CD8-positive, alpha-beta memory T cell (primary cell): ENCODE results near the gene SEMA3B. TPM values are rescaled to one million over a fixed set of nuclear protein-coding genes. Genes with fewer than 3 reads are reported as not detected.
"Not testable (repeated sequence)": the region's sequence is repeated elsewhere in the genome, so short reads cannot be mapped to it uniquely, and the experiment has no call there.

Source experiments
- CTCF ChIA-PET: fragments of 350-600 bp; sonication (Branson Sonifier 250); formaldehyde crosslinking; loops from one replicate; lab custom pipeline; 2021; ENCODE audit warnings: antibody characterized with exemption; lab: Charles Lee
- POLR2A ChIA-PET: fragments of 350-600 bp; sonication (Branson Sonifier 250); formaldehyde crosslinking; loops from one replicate; lab custom pipeline; 2021; ENCODE audit warnings: antibody characterized with exemption; lab: Charles Lee
- DNase-seq, 5 donors: peaks; one replicate each; pipeline versions ENCODE4 v3.0.0 to v3.0.0-alpha.2; 2020 to 2022; ENCODE audit warnings: mixed read lengths in 1 of 5
- H3K27ac ChIP-seq: one replicate; pipeline ENCODE4 v1.7.0; 2013; ENCODE audit warnings: low read depth, mild to moderate bottlenecking, low read length, moderate library complexity
- H3K27me3 ChIP-seq: 2 replicates; pipeline ENCODE4 v1.7.0; 2013; ENCODE audit warnings: low read length, mild to moderate bottlenecking; ENCODE audit not compliant: insufficient read depth, poor library complexity, severe bottlenecking
- H3K36me3 ChIP-seq: 2 replicates; pipeline ENCODE4 v1.7.0; 2013; ENCODE audit warnings: mild to moderate bottlenecking, low read length, moderate library complexity; ENCODE audit not compliant: insufficient read depth
- H3K4me1 ChIP-seq: 2 replicates; pipeline ENCODE4 v1.7.0; 2013; ENCODE audit warnings: mild to moderate bottlenecking, low read length, moderate library complexity; ENCODE audit not compliant: insufficient read depth
- H3K4me3 ChIP-seq: 2 replicates; pipeline ENCODE4 v1.7.0; 2013; ENCODE audit warnings: mild to moderate bottlenecking, low read length
- H3K9me3 ChIP-seq: 2 replicates; pipeline ENCODE4 v1.7.0; 2013; ENCODE audit warnings: mild to moderate bottlenecking, low read length
- H3K27ac Mint-ChIP-seq, 8 donors: one replicate each; pipeline ENCODE4 v1.8.0; 2020 to 2021; ENCODE audit warnings: mixed read lengths in 8 of 8, mild to moderate bottlenecking in 6 of 8, inconsistent platforms in 3 of 8, moderate library complexity in 3 of 8
- H3K27me3 Mint-ChIP-seq, 2 donors: one replicate each; pipeline ENCODE4 v1.8.0; 2020 to 2021; ENCODE audit warnings: mixed read lengths in 2 of 2, mild to moderate bottlenecking in 1 of 2, moderate library complexity in 1 of 2
- H3K36me3 Mint-ChIP-seq, 3 donors: one replicate each; pipeline ENCODE4 v1.8.0; 2020 to 2021; ENCODE audit warnings: mixed read lengths in 3 of 3, inconsistent platforms in 1 of 3, mild to moderate bottlenecking in 1 of 3
- H3K4me1 Mint-ChIP-seq, 3 donors: one replicate each; pipeline ENCODE4 v1.8.0; 2020 to 2021; ENCODE audit warnings: mixed read lengths in 3 of 3, inconsistent platforms in 1 of 3, mild to moderate bottlenecking in 1 of 3
- H3K4me3 Mint-ChIP-seq, 7 donors: one replicate each; pipeline ENCODE4 v1.8.0; 2020 to 2021; ENCODE audit warnings: mixed read lengths in 7 of 7, mild to moderate bottlenecking in 6 of 7, moderate library complexity in 4 of 7, inconsistent platforms in 2 of 7
- H3K9me3 Mint-ChIP-seq, 5 donors: one replicate each; pipeline ENCODE4 v1.8.0; 2020 to 2022; ENCODE audit warnings: mixed read lengths in 5 of 5, mild to moderate bottlenecking in 3 of 5, moderate library complexity in 2 of 5, inconsistent platforms in 1 of 5
- polyA plus RNA-seq: library from polyadenylated mRNA; unstranded; fragments of 300-500 nt; fragmentation: Illumina TruSeq; gene quantifications from one replicate; pipeline ENCODE4 v1.2.3, GENCODE V29; 2021
- total RNA-seq, 2 experiments: library from RNA; stranded (reverse); gene quantifications; one replicate each; pipeline ENCODE4 v1.2.3, GENCODE V29; 2021

SEMA3B gene
- total and polyA plus RNA-seq, 3 experiments from 2014 or later, result 0.22 TPM; not detected in 2

- POLR2A ChIA-PET, result no interaction called here
These were observed 671 bp upstream of the SEMA3B start for GRCh38 chr3:50268276-50268675.

GRCh38 chr3:50269460-50269859 is 513 bp downstream of the SEMA3B start:
- Histone ChIP-seq H3K36me3 (no peaks in the 10 kb centered on the region), H3K4me1 (peaks cover 13% of the 10 kb centered on the region), H3K4me3 (no peak overlapping the region), H3K9me3 (no peaks in the 10 kb centered on the region), H3K27me3 (peaks cover 14% of the 10 kb centered on the region), H3K27ac (no peak overlapping the region)
- no peaks in the 10 kb centered on the region for H3K9me3 Mint-ChIP-seq
- POLR2A ChIA-PET, result no interaction called here
- CTCF ChIA-PET, result interaction anchor here (7.2 kb wide), 1 partner anchor 75 kb away, joined by 86 read pairs; no protein-coding TSS in a partner anchor
- no peak for DNase-seq
- H3K27me3 Mint-ChIP-seq, result peaks cover 9 to 19% of the 10 kb centered on the region in 2 donors
- H3K4me1 Mint-ChIP-seq, result peaks cover 10 to 15% (median 13%) of the 10 kb centered on the region in 3 donors
- no peaks in the 10 kb centered on the region for H3K36me3 Mint-ChIP-seq
- no peak overlapping the region for H3K4me3 Mint-ChIP-seq
- no peak overlapping the region for H3K27ac Mint-ChIP-seq

More at GRCh38 chr3:50268276-50268675, 671 bp upstream of the SEMA3B start:
- Mint-ChIP-seq H3K27ac (no peak overlapping the region), H3K4me3 (no peak overlapping the region), H3K9me3 (no peaks in the 10 kb centered on the region), H3K36me3 (no peaks in the 10 kb centered on the region), H3K4me1 (peaks cover 5 to 8% (median 6%) of the 10 kb centered on the region in 3 donors), H3K27me3 (peaks cover 4 to 11% of the 10 kb centered on the region in 2 donors)
- H3K4me1 ChIP-seq, result peaks cover 4% of the 10 kb centered on the region
- no peaks in the 10 kb centered on the region for H3K9me3 ChIP-seq
- H3K27me3 ChIP-seq, result peaks cover 4% of the 10 kb centered on the region
- no peak overlapping the region for H3K27ac ChIP-seq
- CTCF ChIA-PET, result interaction anchor here (1.2 to 2.4 kb wide), 3 partner anchors 9 to 76 kb away, joined by 4 to 12 read pairs (median 6); partner anchors contain the start of gene GNAT1
- H3K36me3 ChIP-seq, result no peaks in the 10 kb centered on the region
- H3K4me3 ChIP-seq, result no peak overlapping the region
- no peak for DNase-seq

DNA sequence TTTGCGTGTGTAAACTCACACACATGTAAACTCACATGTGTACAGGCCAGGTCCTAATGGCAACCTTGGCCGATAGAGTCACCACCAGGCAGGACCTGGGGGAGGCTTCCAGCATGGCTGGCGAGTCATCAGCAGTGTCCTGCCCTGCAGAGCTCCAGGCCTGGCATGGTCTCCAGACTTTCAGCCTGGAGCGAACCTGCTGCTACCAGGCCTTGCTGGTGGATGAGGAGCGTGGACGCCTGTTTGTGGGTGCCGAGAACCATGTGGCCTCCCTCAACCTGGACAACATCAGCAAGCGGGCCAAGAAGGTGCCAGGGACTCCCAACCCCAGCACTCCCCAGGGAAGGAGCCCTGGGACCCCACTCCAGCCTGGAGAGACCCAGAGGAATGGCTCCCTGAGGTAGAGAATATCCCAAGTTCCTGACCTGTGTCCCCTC is 1.0 kb downstream of the SEMA3B start:
- POLR2A ChIA-PET, result no interaction called here
- H3K4me1 Mint-ChIP-seq, result peaks cover 14 to 20% (median 16%) of the 10 kb centered on the region in 3 donors
- CTCF ChIA-PET, result interaction anchor here (2.7 to 7.2 kb wide), 2 partner anchors 44 to 76 kb away, joined by 22 to 86 read pairs; no protein-coding TSS in a partner anchor
- no peak overlapping the region for H3K27ac Mint-ChIP-seq
- peaks cover 13 to 24% of the 10 kb centered on the region in 2 donors for H3K27me3 Mint-ChIP-seq
- H3K4me3 Mint-ChIP-seq, result no peak overlapping the region
- H3K36me3 Mint-ChIP-seq, result no peaks in the 10 kb centered on the region
- H3K9me3 Mint-ChIP-seq, result no peaks in the 10 kb centered on the region
- no peak overlapping the region for H3K27ac ChIP-seq
- H3K4me3 ChIP-seq, result no peak overlapping the region
- peaks cover 18% of the 10 kb centered on the region for H3K4me1 ChIP-seq
- no peaks in the 10 kb centered on the region for H3K36me3 ChIP-seq
- peaks cover 20% of the 10 kb centered on the region for H3K27me3 ChIP-seq
- no peaks in the 10 kb centered on the region for H3K9me3 ChIP-seq
- no peak for DNase-seq

DNA sequence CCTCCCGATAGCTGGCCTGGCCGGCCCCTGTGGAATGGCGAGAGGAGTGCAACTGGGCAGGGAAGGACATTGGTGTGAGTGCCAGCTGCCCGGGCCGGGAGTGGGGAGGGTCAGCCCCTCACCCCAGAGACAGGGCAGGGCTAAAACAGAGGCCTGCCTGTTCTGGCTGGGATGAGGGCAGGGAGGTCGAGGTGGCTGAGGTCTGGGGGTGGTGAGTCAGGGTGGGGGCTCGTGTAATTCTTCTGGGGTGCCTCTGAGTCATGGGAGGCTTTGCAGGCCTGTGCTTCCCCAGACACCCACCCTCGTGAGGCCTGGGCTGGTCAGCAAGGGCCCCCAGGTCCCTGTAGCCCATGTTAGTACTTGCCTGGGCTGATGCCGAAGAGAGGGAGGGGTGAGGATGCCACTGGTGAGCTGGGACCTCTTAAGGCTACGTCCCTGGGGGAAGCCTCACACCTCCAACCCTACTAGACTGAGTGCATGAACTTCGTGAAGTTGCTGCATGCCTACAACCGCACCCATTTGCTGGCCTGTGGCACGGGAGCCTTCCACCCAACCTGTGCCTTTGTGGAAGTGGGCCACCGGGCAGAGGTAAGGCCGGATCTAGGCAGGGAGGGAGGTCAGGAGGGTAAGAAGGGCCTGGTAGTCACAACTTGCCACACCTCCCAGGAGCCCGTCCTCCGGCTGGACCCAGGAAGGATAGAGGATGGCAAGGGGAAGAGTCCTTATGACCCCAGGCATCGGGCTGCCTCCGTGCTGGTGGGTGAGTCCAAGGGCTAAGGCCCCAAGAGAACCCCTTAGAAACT is 1.7 kb downstream of the SEMA3B start:
- POLR2A ChIA-PET, result no interaction called here
- CTCF ChIA-PET, result interaction anchor here (0.8 to 7.2 kb wide), 5 partner anchors 10 to 76 kb away, joined by 4 to 86 read pairs (median 16); no protein-coding TSS in a partner anchor
- Histone ChIP-seq H3K27me3 (peaks cover 22% of the 10 kb centered on the region), H3K4me3 (no peak overlapping the region), H3K27ac (no peak overlapping the region), H3K36me3 (no peaks in the 10 kb centered on the region), H3K9me3 (no peaks in the 10 kb centered on the region), H3K4me1 (peaks cover 25% of the 10 kb centered on the region)
- DNase-seq, result no peak
- Mint-ChIP-seq H3K4me1 (peaks cover 19 to 26% (median 20%) of the 10 kb centered on the region in 3 donors), H3K36me3 (no peaks in the 10 kb centered on the region), H3K27ac (no peak overlapping the region), H3K27me3 (peaks cover 19 to 30% of the 10 kb centered on the region in 2 donors), H3K4me3 (no peak overlapping the region), H3K9me3 (no peaks in the 10 kb centered on the region)

GRCh38 chr3:50271314-50271936 is 2.5 kb downstream of the SEMA3B start:
- POLR2A ChIA-PET, result no interaction called here
- H3K27me3 ChIP-seq, result peaks cover 22% of the 10 kb centered on the region

DNA sequence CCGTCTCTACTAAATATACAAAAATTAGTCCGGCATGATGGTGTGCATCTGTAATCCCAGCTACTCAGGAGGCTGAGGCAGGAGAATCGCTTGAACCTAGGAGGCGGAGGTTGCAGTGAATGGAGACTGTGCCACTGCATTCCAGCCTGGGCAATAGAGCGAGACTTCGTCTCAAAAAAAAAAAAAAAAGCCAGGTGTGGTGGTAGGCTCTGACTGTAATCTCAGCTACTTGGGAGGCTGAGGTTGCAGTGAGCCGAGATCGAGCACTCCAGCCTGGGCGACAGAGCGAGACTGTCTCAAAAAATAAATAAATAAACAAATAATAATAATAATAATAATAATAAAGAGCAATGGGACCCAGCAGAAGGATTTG is 3.6 kb downstream of the SEMA3B start:
- CTCF ChIA-PET, result interaction anchor here (0.9 to 7.2 kb wide), 6 partner anchors 13 to 83 kb away, joined by 3 to 86 read pairs (median 10); no protein-coding TSS in a partner anchor
- H3K4me3 Mint-ChIP-seq, result peak overlapping the region in 2 of 7 donors; percentile 45 to 74
- Histone ChIP-seq H3K4me1 (peaks cover 28% of the 10 kb centered on the region), H3K27me3 (peaks cover 28% of the 10 kb centered on the region)
- DNase-seq, H3K27ac ChIP-seq, H3K36me3 Mint-ChIP-seq, H3K36me3 ChIP-seq, H3K9me3 ChIP-seq, POLR2A ChIA-PET, H3K9me3 Mint-ChIP-seq, H3K4me3 ChIP-seq: not testable (repeated sequence)
- peak overlapping the region in 3 of 8 donors; percentile 33 to 85 (median 66) for H3K27ac Mint-ChIP-seq
- H3K27me3 Mint-ChIP-seq, result peaks cover 24 to 35% of the 10 kb centered on the region in 2 donors
- peaks cover 23 to 32% (median 24%) of the 10 kb centered on the region in 3 donors for H3K4me1 Mint-ChIP-seq

More at GRCh38 chr3:50271314-50271936, 2.5 kb downstream of the SEMA3B start:
- no peaks in the 10 kb centered on the region for H3K9me3 Mint-ChIP-seq
- peaks cover 28% of the 10 kb centered on the region for H3K4me1 ChIP-seq
- peaks cover 23 to 32% (median 24%) of the 10 kb centered on the region in 3 donors for H3K4me1 Mint-ChIP-seq
- H3K27ac ChIP-seq, result no peak overlapping the region
- peak overlapping the region in 2 of 8 donors; percentile 48 to 64 for H3K27ac Mint-ChIP-seq
- no peaks in the 10 kb centered on the region for H3K36me3 ChIP-seq
- peaks cover 24 to 35% of the 10 kb centered on the region in 2 donors for H3K27me3 Mint-ChIP-seq
- DNase-seq, result no peak
- H3K36me3 Mint-ChIP-seq, result no peaks in the 10 kb centered on the region
- H3K4me3 ChIP-seq, result no peak overlapping the region
- no peak overlapping the region for H3K4me3 Mint-ChIP-seq
- CTCF ChIA-PET, result interaction anchor here (0.8 to 7.2 kb wide), 8 partner anchors 11 to 82 kb away, joined by 3 to 86 read pairs (median 4); partner anchors contain the start of gene GNAI2
- no peaks in the 10 kb centered on the region for H3K9me3 ChIP-seq

DNA sequence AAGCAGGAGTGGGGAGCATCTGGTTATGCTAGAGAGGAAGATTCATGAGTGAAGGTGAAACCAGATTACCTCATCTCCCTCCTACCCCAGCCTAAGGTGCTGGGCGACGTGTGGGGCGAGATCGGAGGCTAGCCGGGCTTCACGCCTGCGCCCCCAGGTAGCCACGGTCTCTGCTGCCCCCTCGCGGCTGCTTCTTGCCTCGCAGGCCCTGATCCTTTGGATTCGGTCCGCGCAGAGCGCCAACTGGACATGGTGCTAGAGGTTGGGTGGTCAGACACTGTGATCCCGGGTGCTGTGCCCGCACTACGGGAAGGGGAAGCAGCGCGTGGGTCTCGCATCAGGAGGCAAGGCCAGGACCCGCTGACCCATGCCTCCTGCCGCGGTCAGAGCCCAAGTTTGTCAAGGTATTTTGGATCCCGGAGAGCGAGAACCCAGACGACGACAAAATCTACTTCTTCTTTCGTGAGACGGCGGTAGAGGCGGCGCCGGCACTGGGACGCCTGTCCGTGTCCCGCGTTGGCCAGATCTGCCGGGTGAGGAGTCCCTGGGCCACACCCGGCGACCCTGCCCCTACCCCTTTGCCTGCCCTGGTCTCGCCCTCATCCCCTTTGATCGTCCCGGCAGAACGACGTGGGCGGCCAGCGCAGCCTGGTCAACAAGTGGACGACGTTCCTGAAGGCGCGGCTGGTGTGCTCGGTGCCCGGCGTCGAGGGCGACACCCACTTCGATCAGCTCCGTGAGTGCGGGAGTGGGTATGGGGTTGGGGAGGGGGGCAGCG is 4.2 kb downstream of the SEMA3B start:
- ChIA-PET CTCF (interaction anchor here (1.0 to 7.2 kb wide), 5 partner anchors 16 to 84 kb away, joined by 3 to 86 read pairs (median 16); no protein-coding TSS in a partner anchor), POLR2A (no interaction called here)
- Mint-ChIP-seq H3K4me1 (peaks cover 23 to 32% (median 24%) of the 10 kb centered on the region in 3 donors), H3K36me3 (no peaks in the 10 kb centered on the region), H3K4me3 (peak overlapping the region in 6 of 7 donors; percentile 45 to 77 (median 72)), H3K27me3 (peaks cover 27 to 35% of the 10 kb centered on the region in 2 donors), H3K9me3 (no peaks in the 10 kb centered on the region), H3K27ac (peak overlapping the region in 7 of 8 donors; percentile 10 to 85 (median 63))
- H3K27me3 ChIP-seq, result peaks cover 28% of the 10 kb centered on the region
- H3K4me3 ChIP-seq, result peak overlapping the region; percentile 51
- H3K4me1 ChIP-seq, result peaks cover 28% of the 10 kb centered on the region
- DNase-seq, result peak; percentile 73 to 87 (median 83)
- no peak overlapping the region for H3K27ac ChIP-seq
- no peaks in the 10 kb centered on the region for H3K36me3 ChIP-seq
- no peaks in the 10 kb centered on the region for H3K9me3 ChIP-seq
